Stimulated activated CD8-positive, alpha-beta memory T cell treated with anti-CD3 and anti-CD28 coated beads, Interleukin-7, amount 100 ng/mL, for 24 hours (primary cell): Measurements from ENCODE around the gene PTPRB.
"Not testable (repeated sequence)": the region's sequence is repeated elsewhere in the genome, so short reads cannot be mapped to it uniquely, and the experiment has no call there.

Source experiments
- DNase-seq: peaks from one replicate; pipeline ENCODE4 v3.0.0-alpha.2; 2020; ENCODE audit warnings: low read depth

PTPRB gene

GRCh38 chr12:70540996-70541395, 96.2 kb downstream of the PTPRB start:
- DNase-seq = no peak

GRCh38 chr12:70536650-70537049, 100.6 kb downstream of the PTPRB start:
- no peak for DNase-seq

- no peak for DNase-seq
Observed at GRCh38 chr12:70535896-70536374, 101.3 kb downstream of the PTPRB start.

GRCh38 chr12:70534466-70534865, 102.8 kb downstream of the PTPRB start:
- no peak for DNase-seq

- no peak for DNase-seq
Observed at GRCh38 chr12:70529647-70530046, 107.6 kb downstream of the PTPRB start.

GRCh38 chr12:70520847-70521246, 116.4 kb downstream of the PTPRB start:
- DNase-seq = no peak

GRCh38 chr12:70513426-70513825, 123.8 kb downstream of the PTPRB start:
- no peak for DNase-seq

- no peak for DNase-seq
Observed at GRCh38 chr12:70508178-70508577, 129.1 kb downstream of the PTPRB start.

- no peak for DNase-seq
Observed at GRCh38 chr12:70507442-70507841, 129.8 kb downstream of the PTPRB start.

- no peak for DNase-seq
Observed at GRCh38 chr12:70497508-70497907, 139.7 kb downstream of the PTPRB start.

- DNase-seq = not testable (repeated sequence)
Observed at GRCh38 chr12:70492904-70493303, 144.3 kb downstream of the PTPRB start.

- DNase-seq = not testable (repeated sequence)
Observed at GRCh38 chr12:70490928-70491327, 146.3 kb downstream of the PTPRB start.

- DNase-seq = no peak
Observed at GRCh38 chr12:70487440-70487839, 149.8 kb downstream of the PTPRB start.

GRCh38 chr12:70486588-70486987, 150.6 kb downstream of the PTPRB start:
- no peak for DNase-seq

GRCh38 chr12:70485704-70486103, 151.5 kb downstream of the PTPRB start:
- DNase-seq = no peak

GRCh38 chr12:70484464-70484863, 152.8 kb downstream of the PTPRB start:
- DNase-seq = no peak

- no peak for DNase-seq
Observed at GRCh38 chr12:70482764-70483163, 154.5 kb downstream of the PTPRB start.

- DNase-seq = no peak
Observed at GRCh38 chr12:70469221-70469820, 167.9 kb downstream of the PTPRB start.

- no peak for DNase-seq
Observed at GRCh38 chr12:70468741-70469140, 168.5 kb downstream of the PTPRB start.

GRCh38 chr12:70467918-70468733, 169.1 kb downstream of the PTPRB start:
- DNase-seq = no peak

- DNase-seq = no peak
Observed at GRCh38 chr12:70467476-70467875, 169.8 kb downstream of the PTPRB start.

GRCh38 chr12:70466753-70467152, 170.5 kb downstream of the PTPRB start:
- DNase-seq = no peak
